Activated naive CD4-positive, alpha-beta T cell treated with anti-CD3 and anti-CD28 coated beads, Interleukin-2, amount 50 U/mL, for 72 hours (primary cell): ENCODE data around the gene SPTA1. TPM values are rescaled to one million over a fixed set of nuclear protein-coding genes. Genes with fewer than 3 reads are reported as not detected.

Experiments used
- ATAC-seq, 2 donors: fragments of 150-1000 bp; cut with Tn5 transposase; 2 replicates each; pipeline ENCODE4 v1.10.0; 2021; ENCODE audit warnings: mild to moderate bottlenecking in 2 of 2, moderate library complexity in 2 of 2
- DNase-seq, 2 donors: peaks; one replicate each; pipeline ENCODE4 v3.0.0; 2021 to 2022; ENCODE audit warnings: low spot score in 2 of 2
- H3K27ac Mint-ChIP-seq, 2 donors: one replicate each; pipeline ENCODE4 v1.8.0; 2022; ENCODE audit warnings: mild to moderate bottlenecking in 2 of 2, mixed read lengths in 2 of 2
- H3K36me3 Mint-ChIP-seq, 2 donors: one replicate each; pipeline ENCODE4 v1.8.0; 2022; ENCODE audit warnings: mixed read lengths in 2 of 2
- H3K9me3 Mint-ChIP-seq, 2 donors: one replicate each; pipeline ENCODE4 v1.8.0; 2022; ENCODE audit warnings: mixed read lengths in 2 of 2
- total RNA-seq, 2 donors: library from RNA; stranded (reverse); gene quantifications; one replicate each; pipeline ENCODE4 v1.2.3, GENCODE V29; 2022

Gene SPTA1
- total RNA-seq, 2 donors from 2014 or later: 0.41 TPM; not detected in 1

GRCh38 chr1:158638904-158639303, 47.6 kb downstream of the SPTA1 start:
- Mint-ChIP-seq H3K27ac (no peak overlapping the region), H3K9me3 (no peaks in the 10 kb centered on the region), H3K36me3 (no peaks in the 10 kb centered on the region)
- ATAC-seq (no peak), DNase-seq (no peak)

GRCh38 chr1:158638146-158638545, 48.4 kb downstream of the SPTA1 start:
- Mint-ChIP-seq H3K36me3 (no peaks in the 10 kb centered on the region), H3K27ac (peak overlapping the region in 1 of 2 donors; percentile 25), H3K9me3 (no peaks in the 10 kb centered on the region)
- ATAC-seq (no peak), DNase-seq (no peak)

GRCh38 chr1:158613764-158614163, 72.8 kb downstream of the SPTA1 start:
- DNase-seq (no peak), ATAC-seq (no peak)
- H3K36me3 Mint-ChIP-seq: no peaks in the 10 kb centered on the region
- H3K9me3 Mint-ChIP-seq: no peaks in the 10 kb centered on the region
- no peak overlapping the region for H3K27ac Mint-ChIP-seq

GRCh38 chr1:158611916-158612315, 74.6 kb downstream of the SPTA1 start:
- Mint-ChIP-seq H3K9me3 (no peaks in the 10 kb centered on the region), H3K27ac (no peak overlapping the region), H3K36me3 (no peaks in the 10 kb centered on the region)
- ATAC-seq (no peak), DNase-seq (no peak)

GRCh38 chr1:158607296-158607695, 79.2 kb downstream of the SPTA1 start:
- H3K9me3 Mint-ChIP-seq: peaks cover 0 to 3% of the 10 kb centered on the region in 2 donors
- H3K36me3 Mint-ChIP-seq: no peaks in the 10 kb centered on the region
- H3K27ac Mint-ChIP-seq: no peak overlapping the region
- ATAC-seq: no peak
- no peak for DNase-seq

GRCh38 chr1:158604968-158605367, 81.5 kb downstream of the SPTA1 start, which contains the start of gene OR10Z1:
TSS of gene OR10Z1 (plus strand) at chr1:158605268. CDS start at chr1:158606439, 1,171 bp downstream.
- ATAC-seq: no peak
- Mint-ChIP-seq H3K27ac (no peak within 1 kb of the TSS), H3K9me3 (peaks cover 0 to 5% of the 10 kb centered on the region in 2 donors), H3K36me3 (no peaks in the 10 kb centered on the region)
- no peak for DNase-seq

GRCh38 chr1:158600735-158601134, 85.8 kb downstream of the SPTA1 start:
- Mint-ChIP-seq H3K9me3 (peaks cover 19 to 23% of the 10 kb centered on the region in 2 donors), H3K27ac (no peak overlapping the region), H3K36me3 (peaks cover 9 to 21% of the 10 kb centered on the region in 2 donors)
- no peak for DNase-seq
- ATAC-seq: no peak

- Mint-ChIP-seq H3K36me3 (peaks cover 0 to 5% of the 10 kb centered on the region in 2 donors), H3K27ac (no peak overlapping the region)
- no peak for ATAC-seq
Observed at GRCh38 chr1:158586942-158587341, 99.6 kb downstream of the SPTA1 start.

GRCh38 chr1:158583962-158584361, 102.6 kb downstream of the SPTA1 start:
- ATAC-seq (no peak), DNase-seq (no peak)
- Mint-ChIP-seq H3K27ac (no peak overlapping the region), H3K9me3 (peaks cover 0 to 4% of the 10 kb centered on the region in 2 donors), H3K36me3 (peaks cover 0 to 5% of the 10 kb centered on the region in 2 donors)

More at GRCh38 chr1:158586942-158587341, 99.6 kb downstream of the SPTA1 start:
- peaks cover 0 to 4% of the 10 kb centered on the region in 2 donors for H3K9me3 Mint-ChIP-seq
- no peak for DNase-seq

GRCh38 chr1:158579733-158580132, 106.8 kb downstream of the SPTA1 start, which contains the start of gene OR10X1:
TSS of gene OR10X1 (minus strand) at chr1:158579899. CDS start at chr1:158579899, 0 bp downstream.
- ATAC-seq: no peak
- DNase-seq: no peak
- no peak within 1 kb of the TSS for H3K27ac Mint-ChIP-seq
- H3K36me3 Mint-ChIP-seq: no peaks in the 10 kb centered on the region
- H3K9me3 Mint-ChIP-seq: no peaks in the 10 kb centered on the region

- Mint-ChIP-seq H3K36me3 (no peaks in the 10 kb centered on the region), H3K9me3 (no peaks in the 10 kb centered on the region), H3K27ac (no peak overlapping the region)
- DNase-seq (no peak), ATAC-seq (no peak)
Observed at GRCh38 chr1:158577561-158577960, 109.0 kb downstream of the SPTA1 start.

GRCh38 chr1:158572226-158572625, 114.3 kb downstream of the SPTA1 start:
- Mint-ChIP-seq H3K9me3 (peaks cover 0 to 4% of the 10 kb centered on the region in 2 donors), H3K36me3 (no peaks in the 10 kb centered on the region), H3K27ac (no peak overlapping the region)
- ATAC-seq (no peak), DNase-seq (no peak)

GRCh38 chr1:158570480-158570879, 116.0 kb downstream of the SPTA1 start, which contains the start of gene OR6P1:
TSS of gene OR6P1 (minus strand) at chr1:158570580. CDS start at chr1:158563604, 6,976 bp downstream.
- ATAC-seq: no peak
- Mint-ChIP-seq H3K27ac (no peak within 1 kb of the TSS), H3K9me3 (peaks cover 0 to 4% of the 10 kb centered on the region in 2 donors), H3K36me3 (no peaks in the 10 kb centered on the region)
- no peak for DNase-seq

- H3K27ac Mint-ChIP-seq: no peak overlapping the region
- H3K9me3 Mint-ChIP-seq: peaks cover 0 to 8% of the 10 kb centered on the region in 2 donors
- ATAC-seq (no peak), DNase-seq (no peak)
- H3K36me3 Mint-ChIP-seq: no peaks in the 10 kb centered on the region
Observed at GRCh38 chr1:158564608-158565007, 121.9 kb downstream of the SPTA1 start.

GRCh38 chr1:158563853-158564252, 122.7 kb downstream of the SPTA1 start:
- Mint-ChIP-seq H3K9me3 (peaks cover 0 to 8% of the 10 kb centered on the region in 2 donors), H3K27ac (no peak overlapping the region), H3K36me3 (no peaks in the 10 kb centered on the region)
- ATAC-seq: no peak
- DNase-seq: no peak
